Measurements from ENCODE around the gene IL17RE.

DNA sequence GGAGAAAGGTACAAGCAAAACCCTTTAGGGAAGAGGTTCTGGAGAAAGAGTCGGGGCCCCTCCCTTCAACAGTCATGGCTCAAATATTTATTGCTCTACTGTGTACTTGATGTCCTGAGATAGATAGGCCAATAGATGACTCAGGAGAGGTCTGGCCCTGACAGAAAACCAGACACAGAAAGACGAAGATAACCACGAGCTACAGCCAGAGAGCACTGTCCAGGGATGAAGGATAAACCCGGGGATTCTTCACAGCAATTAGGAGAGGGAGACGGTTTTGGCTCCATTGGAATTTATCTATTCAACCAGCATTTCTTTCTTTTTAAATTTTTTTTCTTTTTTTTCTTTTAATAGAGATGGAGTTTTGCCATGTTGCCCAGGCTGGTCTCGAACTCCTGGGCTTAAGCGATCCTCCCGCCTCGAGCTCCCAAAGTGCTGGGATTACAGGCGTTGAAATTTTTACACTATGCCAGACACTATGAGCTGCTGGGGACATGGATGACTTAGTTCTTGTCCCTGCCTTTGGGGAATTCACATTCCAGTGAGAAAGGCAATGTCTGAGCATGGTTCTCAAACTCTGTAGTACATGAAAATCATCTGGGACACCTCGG, 18.0 kb upstream of the IL17RE start:
- TF ChIP-seq, protein P1, sequence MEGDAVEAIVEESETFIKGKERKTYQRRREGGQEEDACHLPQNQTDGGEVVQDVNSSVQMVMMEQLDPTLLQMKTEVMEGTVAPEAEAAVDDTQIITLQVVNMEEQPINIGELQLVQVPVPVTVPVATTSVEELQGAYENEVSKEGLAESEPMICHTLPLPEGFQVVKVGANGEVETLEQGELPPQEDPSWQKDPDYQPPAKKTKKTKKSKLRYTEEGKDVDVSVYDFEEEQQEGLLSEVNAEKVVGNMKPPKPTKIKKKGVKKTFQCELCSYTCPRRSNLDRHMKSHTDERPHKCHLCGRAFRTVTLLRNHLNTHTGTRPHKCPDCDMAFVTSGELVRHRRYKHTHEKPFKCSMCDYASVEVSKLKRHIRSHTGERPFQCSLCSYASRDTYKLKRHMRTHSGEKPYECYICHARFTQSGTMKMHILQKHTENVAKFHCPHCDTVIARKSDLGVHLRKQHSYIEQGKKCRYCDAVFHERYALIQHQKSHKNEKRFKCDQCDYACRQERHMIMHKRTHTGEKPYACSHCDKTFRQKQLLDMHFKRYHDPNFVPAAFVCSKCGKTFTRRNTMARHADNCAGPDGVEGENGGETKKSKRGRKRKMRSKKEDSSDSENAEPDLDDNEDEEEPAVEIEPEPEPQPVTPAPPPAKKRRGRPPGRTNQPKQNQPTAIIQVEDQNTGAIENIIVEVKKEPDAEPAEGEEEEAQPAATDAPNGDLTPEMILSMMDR (IDR thresholded peaks at IDR 0.05) = no peak
- no peak for TF ChIP-seq POLR2A (IDR thresholded peaks at IDR 0.05)
